ENCODE measurements around the gene RAB7B.
"Not testable (repeated sequence)": the region's sequence is repeated elsewhere in the genome, so short reads cannot be mapped to it uniquely, and the experiment has no call there.

RAB7B gene

GRCh38 chr1:206002871-206003801, at the start of gene RAB7B:
RAB7B (minus strand) TSS chr1:206003395; CDS start chr1:205994135, 9,260 bp downstream.
- DNase-seq (ENCODE audit: low read depth in 2 of 2) = peak; percentile 24 to 39

- not testable (repeated sequence) for DNase-seq (ENCODE audit: low read depth in 2 of 2)
These were observed 49.2 kb upstream of the RAB7B start for GRCh38 chr1:206052231-206052865.

GRCh38 chr1:206050655-206051235, 47.5 kb upstream of the RAB7B start:
- DNase-seq (ENCODE audit: low read depth in 2 of 2) = no peak

- DNase-seq (ENCODE audit: low read depth in 2 of 2) = no peak
These were observed 46.9 kb upstream of the RAB7B start for GRCh38 chr1:206049919-206050600.

- no peak for DNase-seq (ENCODE audit: low read depth in 2 of 2)
These were observed 46.1 kb upstream of the RAB7B start for GRCh38 chr1:206049293-206049692.

- DNase-seq (ENCODE audit: low read depth in 2 of 2) = no peak
These were observed 45.4 kb upstream of the RAB7B start for GRCh38 chr1:206048582-206048981.

GRCh38 chr1:206047271-206047670, 44.1 kb upstream of the RAB7B start:
- DNase-seq (ENCODE audit: low read depth in 2 of 2) = no peak

GRCh38 chr1:206041640-206042039, 38.4 kb upstream of the RAB7B start:
- no peak for DNase-seq (ENCODE audit: low read depth in 2 of 2)

GRCh38 chr1:206040328-206040727, 37.1 kb upstream of the RAB7B start:
- DNase-seq (ENCODE audit: low read depth in 2 of 2) = no peak

GRCh38 chr1:206039046-206039973, 36.1 kb upstream of the RAB7B start:
- no peak for DNase-seq (ENCODE audit: low read depth in 2 of 2)

GRCh38 chr1:206037581-206037980, 34.4 kb upstream of the RAB7B start:
- no peak for DNase-seq (ENCODE audit: low read depth in 2 of 2)

GRCh38 chr1:206036663-206037455, 33.7 kb upstream of the RAB7B start:
- no peak for DNase-seq (ENCODE audit: low read depth in 2 of 2)

- no peak for DNase-seq (ENCODE audit: low read depth in 2 of 2)
These were observed 31.8 kb upstream of the RAB7B start for GRCh38 chr1:206035027-206035426.

- DNase-seq (ENCODE audit: low read depth in 2 of 2) = no peak
These were observed 29.4 kb upstream of the RAB7B start for GRCh38 chr1:206032380-206033140.

- peak in 1 of 2 experiments; percentile 12 for DNase-seq (ENCODE audit: low read depth in 2 of 2)
These were observed 27.5 kb upstream of the RAB7B start for GRCh38 chr1:206030714-206031113.

GRCh38 chr1:206030191-206030590, 27.0 kb upstream of the RAB7B start:
- no peak for DNase-seq (ENCODE audit: low read depth in 2 of 2)

- DNase-seq (ENCODE audit: low read depth in 2 of 2) = no peak
These were observed 26.3 kb upstream of the RAB7B start for GRCh38 chr1:206029484-206029883.

- DNase-seq (ENCODE audit: low read depth in 2 of 2) = no peak
These were observed 22.2 kb upstream of the RAB7B start for GRCh38 chr1:206025283-206025820.

GRCh38 chr1:206023695-206024094, 20.5 kb upstream of the RAB7B start, which contains the start of gene CTSE:
CTSE (minus strand) TSS chr1:206023895; CDS start chr1:206023791, 104 bp downstream.
- no peak for DNase-seq (ENCODE audit: low read depth in 2 of 2)

All from fibroblast of skin of left biceps (primary cell).